HCT116 (cell line): ENCODE measurements around the gene NEK9.

ENCODE experiments used
- CTCF ChIP-seq, 3 experiments: fragments of 200-600 bp in 1 of 3; sonication (generic) in 1 of 3; IDR thresholded peaks in 2 of 3; conservative IDR thresholded peaks in 1 of 3; 2 replicates each; pipeline ENCODE4 v1.5.1; 2012 to 2017; ENCODE audit warnings: low read depth in 2 of 3, low read length in 2 of 3, antibody characterized with exemption in 1 of 3, borderline replicate concordance in 1 of 3, control low read depth in 1 of 3, mild to moderate bottlenecking in 1 of 3, mixed read lengths in 1 of 3, mixed run types in 1 of 3, moderate library complexity in 1 of 3; ENCODE audit not compliant: insufficient read depth in 1 of 3
- EZH2 ChIP-seq: fragments of 200-600 bp; sonication (generic); IDR thresholded peaks from 2 replicates; pipeline ENCODE4 v1.6.1; 2017; ENCODE audit warnings: antibody characterized with exemption, mixed run types
- POLR2A ChIP-seq: IDR thresholded peaks from 2 replicates; pipeline ENCODE4 v1.7.0; 2011; ENCODE audit warnings: borderline replicate concordance; ENCODE audit not compliant: insufficient read depth, insufficient read length; ENCODE audit errors: extremely low read depth
- REST ChIP-seq: IDR thresholded peaks from 2 replicates; pipeline ENCODE4 v1.6.1; 2012; ENCODE audit warnings: low read depth
- SRF ChIP-seq: IDR thresholded peaks from 2 replicates; pipeline ENCODE4 v1.6.1; 2012; ENCODE audit warnings: low read depth
- ZNF274 ChIP-seq: fragments of 200-500 bp; sonication (Bioruptor generic); IDR thresholded peaks from 2 replicates; pipeline ENCODE4 v1.6.1; 2014; ENCODE audit warnings: mild to moderate bottlenecking, low read depth, low read length, inconsistent platforms

- TF ChIP-seq POLR2A (no peak), EZH2 (no peak), ZNF274 (no peak), REST (no peak), CTCF (IDR thresholded peaks at IDR 0.05 in 2 of 3, conservative IDR thresholded peaks at IDR 0.05 in 1 of 3; ENCODE audit: borderline replicate concordance in 1 of 3, insufficient read depth in 1 of 3, low read depth in 2 of 3, low read length in 2 of 3) (no peak), SRF (no peak)
Observed at GRCh38 chr14:75143761-75144527, 17.1 kb upstream of the NEK9 start.
